Fibroblast of gingiva (primary cell): ENCODE results near the gene HDAC3.
"Not testable (repeated sequence)": the region's sequence is repeated elsewhere in the genome, so short reads cannot be mapped to it uniquely, and the experiment has no call there.

Source experiments
- DNase-seq: peaks from one replicate; pipeline ENCODE4 v3.0.0-alpha.2; 2011; ENCODE audit warnings: low read depth

The HDAC3 gene

DNA sequence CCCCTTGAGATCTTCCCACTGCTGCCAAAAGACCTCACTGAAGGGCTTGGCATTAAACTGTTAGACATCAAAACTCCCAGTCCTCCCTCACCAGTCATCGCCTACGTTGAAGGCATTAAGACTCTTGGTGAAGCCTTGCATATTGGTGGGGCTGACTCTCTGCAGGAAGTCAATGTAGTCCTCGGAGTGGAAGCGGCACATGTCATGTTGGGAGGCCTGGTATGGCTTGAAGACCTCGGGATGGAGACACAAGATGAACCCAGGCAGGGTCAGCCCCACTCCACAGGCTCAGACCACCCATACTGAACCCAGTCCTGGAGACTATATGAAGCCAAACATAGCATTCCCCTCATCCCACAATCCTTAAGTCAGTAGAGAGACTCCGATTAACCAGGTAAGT, 1.9 kb downstream of the HDAC3 start:
- no peak for DNase-seq

- no peak for DNase-seq
Observed at GRCh38 chr5:141633871-141634561, 2.6 kb downstream of the HDAC3 start.

GRCh38 chr5:141632650-141633049, 4.0 kb downstream of the HDAC3 start:
- no peak for DNase-seq

DNA sequence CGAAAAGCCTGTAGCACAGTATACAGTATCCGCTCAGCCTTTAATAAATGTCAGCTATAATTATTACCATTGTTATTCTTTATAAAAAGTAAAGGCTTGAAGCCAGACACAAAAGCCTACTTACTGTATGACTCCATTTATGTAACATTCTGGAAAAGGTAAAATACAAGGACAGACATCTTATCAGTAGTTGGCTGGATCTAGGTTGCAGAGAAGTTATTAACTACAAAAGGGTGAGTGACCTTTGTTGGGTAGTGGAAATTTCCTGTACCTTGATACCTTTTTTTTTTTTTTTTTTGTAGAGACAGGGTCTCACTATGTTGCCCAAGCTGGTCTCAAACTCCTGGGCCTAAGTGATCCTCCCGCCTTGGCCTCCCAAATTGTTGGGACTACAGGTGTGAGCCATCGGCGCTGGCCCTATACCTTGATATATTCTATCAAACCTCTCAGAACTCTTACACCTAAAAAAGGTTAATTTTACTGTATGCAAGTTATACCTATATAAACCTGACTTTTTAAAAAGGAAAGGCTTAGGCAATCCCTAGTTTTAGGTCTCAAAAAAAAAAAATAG, 6.0 kb downstream of the HDAC3 start:
- no peak for DNase-seq

- DNase-seq = no peak
Observed at GRCh38 chr5:141628175-141628788, 8.4 kb downstream of the HDAC3 start.

GRCh38 chr5:141623611-141624010, 13.0 kb downstream of the HDAC3 start:
- no peak for DNase-seq

- DNase-seq = no peak
Observed at GRCh38 chr5:141623186-141623585, 13.5 kb downstream of the HDAC3 start.

DNA sequence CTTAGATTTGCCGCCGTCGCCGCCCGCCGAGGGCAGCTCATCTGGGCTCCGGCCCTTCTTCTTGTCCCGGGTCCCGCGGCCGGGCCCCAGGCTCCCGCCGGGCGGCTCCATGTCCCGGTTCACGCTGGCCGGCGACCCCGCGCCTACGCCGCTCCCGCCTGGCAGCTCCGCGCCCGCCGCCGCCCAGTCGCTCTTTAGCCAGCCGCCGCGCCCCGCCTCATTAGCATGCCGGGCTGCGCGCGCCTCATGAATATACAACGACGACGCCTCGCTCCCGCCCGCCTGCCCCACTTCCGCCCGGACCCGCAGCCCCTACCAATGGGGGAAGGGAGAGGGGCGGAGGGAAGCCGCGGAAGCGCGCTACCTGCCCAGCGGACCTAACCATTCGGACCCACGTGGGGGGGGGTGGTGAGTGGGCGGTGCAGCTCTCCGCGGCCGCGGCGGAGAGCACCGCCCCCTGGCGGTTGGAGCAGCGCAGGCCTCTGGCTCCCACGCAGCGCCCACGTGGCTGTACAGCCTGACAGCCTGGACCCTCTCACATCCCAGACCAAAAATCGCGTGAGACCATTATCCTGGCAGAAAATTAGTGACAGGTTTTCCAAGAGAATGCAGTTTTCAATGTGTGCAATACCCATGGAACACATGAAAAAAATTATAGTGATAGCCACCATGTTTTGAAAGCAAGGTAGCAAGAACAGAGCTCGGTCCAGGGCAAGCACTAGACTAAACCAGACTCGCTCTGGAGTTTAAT, 17.7 kb downstream of the HDAC3 start, which contains the start of gene DIAPH1:
TSS of gene DIAPH1 (minus strand) at position 197 of the 751 bp plus-strand sequence. CDS start at position 111, 86 bp downstream.
- DNase-seq = peak; percentile 95

DNA sequence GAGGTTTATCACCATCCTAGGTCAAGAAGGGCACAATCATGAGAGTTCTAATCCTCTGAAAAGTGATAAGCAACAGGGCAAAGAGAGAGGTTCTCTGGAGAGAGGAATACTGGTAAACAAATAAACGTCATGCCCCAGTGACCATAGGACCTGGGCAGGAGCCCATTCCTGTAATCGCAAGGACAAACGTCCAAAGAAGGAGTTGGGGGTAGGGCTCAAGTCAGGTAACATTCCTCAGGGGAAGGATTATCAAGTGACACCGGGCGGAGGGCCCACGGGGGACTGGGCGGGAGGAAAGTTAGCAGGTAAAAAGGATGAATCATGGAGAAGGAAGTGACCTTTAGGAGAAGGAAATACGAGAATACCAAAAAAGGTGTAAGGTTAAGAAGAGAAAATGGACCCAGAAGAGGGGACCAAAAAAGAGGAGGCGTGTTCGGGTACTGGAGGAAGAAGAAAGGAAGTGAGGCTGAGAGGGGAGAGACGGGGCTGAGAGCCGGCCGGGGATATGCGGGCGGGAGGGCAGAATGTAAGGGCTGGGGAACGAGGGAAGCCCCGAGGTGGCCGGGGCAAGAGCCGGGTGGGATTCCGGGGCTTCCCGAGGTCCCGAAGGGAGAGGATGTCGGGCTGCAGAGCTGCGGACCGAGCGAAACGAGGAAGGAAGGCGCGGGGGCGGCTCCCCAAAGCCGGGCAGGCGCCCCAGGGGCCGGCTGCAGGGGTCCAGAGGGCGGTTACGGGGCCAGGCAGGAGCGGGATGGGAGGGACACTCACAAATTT, 18.4 kb downstream of the HDAC3 start:
- no peak for DNase-seq

- DNase-seq = no peak
Observed at GRCh38 chr5:141617682-141618029, 19.0 kb downstream of the HDAC3 start.

- DNase-seq = no peak
Observed at GRCh38 chr5:141617128-141617527, 19.5 kb downstream of the HDAC3 start.

DNA sequence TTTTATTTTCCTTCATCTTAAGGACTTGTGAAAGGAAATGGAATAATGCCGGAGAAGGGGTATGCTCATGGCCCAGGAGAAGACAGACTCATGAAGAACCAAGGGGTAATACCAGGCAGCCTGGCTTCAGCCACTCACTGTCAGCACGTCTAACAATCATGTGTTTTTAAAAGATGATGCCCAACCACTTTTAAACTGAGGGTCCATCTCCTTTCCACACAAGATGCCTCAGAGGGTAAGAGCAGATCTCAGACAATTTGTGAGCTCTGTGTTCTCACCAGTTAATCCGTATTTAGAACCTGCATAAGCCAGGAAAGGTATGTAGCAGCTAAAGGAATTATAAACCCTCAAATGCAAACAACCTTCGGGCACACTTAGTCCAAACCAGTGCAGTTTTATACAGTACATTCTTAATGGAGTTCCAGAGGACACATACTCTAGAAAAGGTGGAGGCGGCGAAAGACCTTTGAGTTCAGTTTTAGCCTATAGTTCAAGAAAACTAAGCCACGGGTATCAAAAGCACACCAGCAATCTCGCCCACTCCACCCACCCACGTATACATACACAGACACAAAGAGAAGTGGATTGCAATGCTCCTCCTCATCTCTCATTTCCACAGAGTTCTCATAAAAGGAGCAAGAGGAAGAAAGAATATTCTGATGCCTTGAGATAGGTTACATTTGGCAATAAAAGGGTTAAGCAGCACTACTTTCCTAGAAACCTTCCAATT, 20.5 kb downstream of the HDAC3 start:
- no peak for DNase-seq

DNA sequence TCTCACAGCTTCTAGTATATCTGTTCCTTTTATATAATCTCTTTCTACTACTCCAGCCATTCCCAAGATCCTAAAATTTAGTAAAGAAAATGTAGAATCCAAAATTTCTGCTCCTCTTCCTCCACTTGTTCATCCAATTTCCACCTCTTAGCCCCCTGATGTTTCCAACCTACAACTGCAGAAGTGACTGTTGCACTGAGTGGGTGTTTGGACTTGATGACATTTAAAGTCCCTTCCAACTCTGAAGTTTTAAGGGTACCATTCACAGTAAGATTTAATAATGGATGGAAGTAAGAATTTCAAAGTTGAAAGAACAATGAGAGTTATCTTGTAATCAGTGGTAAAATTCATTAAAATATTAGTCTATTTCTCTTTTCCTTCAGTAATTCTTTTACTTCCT, 23.3 kb downstream of the HDAC3 start:
- DNase-seq = no peak

DNA sequence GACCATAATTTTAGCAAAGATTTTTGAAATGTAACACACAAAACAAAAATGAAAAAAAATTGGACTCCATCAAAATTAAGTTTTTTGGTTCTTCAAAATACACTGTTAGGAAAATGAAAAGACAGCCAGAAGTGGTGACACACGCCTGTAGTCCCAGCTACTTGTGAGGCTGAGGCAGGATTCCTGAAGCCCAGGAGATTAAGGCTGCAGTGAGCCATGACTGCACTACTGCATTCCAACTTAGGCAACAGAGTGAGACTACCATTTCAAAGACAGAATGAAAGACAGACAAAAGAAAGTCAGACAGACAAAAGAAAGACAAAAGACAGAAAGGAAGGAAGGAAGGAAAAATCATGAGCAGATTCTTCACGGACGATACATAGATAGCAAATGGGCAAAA, 25.4 kb downstream of the HDAC3 start:
- DNase-seq = no peak

GRCh38 chr5:141609921-141610320, 26.7 kb downstream of the HDAC3 start:
- DNase-seq = not testable (repeated sequence)

DNA sequence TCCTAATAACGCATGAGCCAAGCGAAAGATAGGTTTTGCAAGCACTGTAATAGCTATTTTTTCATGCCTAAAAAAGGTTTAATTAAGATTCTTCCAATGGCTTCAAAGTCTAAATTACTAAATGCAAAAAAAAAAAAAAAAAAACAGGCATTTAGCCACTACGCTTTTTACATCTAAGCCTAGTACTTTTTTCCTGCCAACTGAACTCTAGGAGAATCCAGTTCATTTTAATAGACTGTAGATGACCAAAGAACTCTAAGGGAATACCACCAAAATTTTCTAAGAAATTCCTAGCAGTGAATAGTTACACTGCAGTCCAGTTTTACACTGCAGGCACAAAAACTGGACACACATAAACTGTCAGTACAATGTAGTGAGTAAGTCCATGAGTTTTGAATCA, 27.6 kb downstream of the HDAC3 start:
- no peak for DNase-seq

GRCh38 chr5:141608557-141608956, 28.1 kb downstream of the HDAC3 start:
- no peak for DNase-seq

GRCh38 chr5:141608046-141608445, 28.6 kb downstream of the HDAC3 start:
- DNase-seq = no peak

DNA sequence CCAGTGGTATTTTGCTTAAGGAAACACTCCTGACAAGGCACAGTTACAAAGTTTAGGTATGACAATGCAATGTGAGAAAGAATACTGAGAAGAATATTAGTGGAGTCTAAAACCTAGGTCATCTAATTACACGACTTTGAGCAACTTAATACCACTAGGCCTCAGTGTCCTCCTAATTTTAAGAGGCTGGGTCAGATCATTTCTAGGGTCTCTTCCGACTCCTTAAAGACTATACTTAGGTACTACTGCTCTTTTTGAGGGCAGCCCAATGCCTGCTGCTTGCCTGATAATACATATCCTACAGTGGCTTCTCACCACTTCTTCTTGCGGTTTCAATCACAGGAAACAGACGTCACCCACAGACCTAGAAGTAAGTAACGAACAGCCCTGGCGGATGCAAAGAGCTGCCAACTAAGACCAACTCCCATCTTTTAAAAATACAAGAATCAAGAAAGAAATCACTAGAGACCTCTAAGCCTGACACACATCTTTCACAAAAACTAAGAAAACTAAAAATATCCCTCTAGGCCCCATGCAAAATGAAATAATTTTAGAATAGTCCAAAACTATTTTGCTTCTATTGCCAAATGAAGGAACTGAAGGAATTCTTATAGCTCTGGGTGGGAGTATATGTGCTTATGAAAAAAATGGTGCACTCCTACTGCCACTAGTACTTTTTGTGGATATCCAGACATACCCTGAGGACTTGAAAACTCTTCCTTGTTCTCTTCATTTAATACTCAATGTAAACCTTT, 30.9 kb downstream of the HDAC3 start:
- peak; percentile 6 for DNase-seq

DNA sequence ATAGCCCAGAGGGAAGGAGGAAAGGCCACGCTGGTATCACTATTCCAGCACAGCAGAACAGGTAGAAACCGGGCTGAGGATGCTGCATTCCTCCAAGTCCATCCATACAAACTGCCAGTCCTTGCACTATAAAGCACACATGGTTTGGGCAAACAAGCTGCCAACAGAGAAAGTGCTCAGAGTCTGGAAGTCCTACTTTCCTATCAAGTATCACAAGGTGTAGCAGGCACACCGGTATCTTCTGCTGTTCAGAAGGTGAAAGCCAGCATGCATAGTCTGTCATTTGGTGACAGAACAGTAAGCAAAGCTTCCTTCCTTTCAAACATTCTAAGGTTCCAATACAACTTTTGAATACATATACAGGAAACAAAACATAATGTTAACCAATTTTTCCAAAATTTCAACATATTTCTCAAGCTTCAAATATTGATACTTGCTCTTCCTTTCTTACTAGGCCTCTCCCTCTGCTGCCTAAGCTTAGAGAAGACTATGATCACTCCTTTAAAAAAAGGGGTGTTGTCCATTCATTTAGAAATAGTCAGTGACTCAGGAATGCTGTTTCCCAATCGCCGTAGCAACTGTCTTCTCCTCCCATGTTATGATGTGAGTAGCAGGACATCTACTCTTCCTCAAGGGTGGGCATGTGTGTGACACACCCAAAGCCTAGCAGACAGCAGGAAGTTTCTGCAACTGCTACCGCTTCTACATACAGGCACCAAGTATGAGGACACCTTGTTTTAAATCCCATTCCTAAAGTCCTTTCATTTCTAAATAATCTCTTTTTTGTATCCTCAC, 32.5 kb downstream of the HDAC3 start:
- DNase-seq = peak; percentile 91
